Gastrocnemius medialis (tissue), 4 donors: ENCODE data around the gene PCDH8. TPM values are rescaled to one million over a fixed set of nuclear protein-coding genes. Genes with fewer than 3 reads are reported as not detected.

Experiments used
- ATAC-seq, 2 donors: fragments of 150-250 bp; one replicate each; pipeline ENCODE4 v1.9.1; 2016
- DNase-seq, 2 donors: peaks; one replicate each; pipeline ENCODE4 v3.0.0-alpha.2; 2019
- H3K27ac ChIP-seq, 4 donors: fragments of 200-600 bp; sonication (generic); 1 replicate in 1 of 4; 2 replicates in 3 of 4; pipeline ENCODE4 v1.5.1; 2016 to 2018; ENCODE audit warnings: mild to moderate bottlenecking in 2 of 4, moderate library complexity in 1 of 4
- H3K27me3 ChIP-seq, 3 donors: fragments of 200-600 bp; sonication (generic) in 2 of 3; 1 replicate in 1 of 3; 2 replicates in 2 of 3; pipeline versions ENCODE4 v1.5.1 to v1.6.0; 2016 to 2019; ENCODE audit warnings: mild to moderate bottlenecking in 1 of 3, moderate library complexity in 1 of 3
- H3K36me3 ChIP-seq, 2 donors: fragments of 200-600 bp; sonication (generic) in 1 of 2; one replicate each; pipeline ENCODE4 v1.5.1; 2017 to 2018
- H3K4me1 ChIP-seq, 2 donors: fragments of 200-600 bp; sonication (generic) in 1 of 2; one replicate each; pipeline ENCODE4 v1.5.1; 2016 to 2017; ENCODE audit warnings: mild to moderate bottlenecking in 2 of 2
- H3K4me3 ChIP-seq, 4 donors: fragments of 200-600 bp; sonication (generic) in 3 of 4; 1 replicate in 1 of 4; 2 replicates in 3 of 4; pipeline ENCODE4 v1.5.1; 2016 to 2019; ENCODE audit warnings: mild to moderate bottlenecking in 2 of 4
- H3K9me3 ChIP-seq, 3 donors: fragments of 200-600 bp; sonication (generic) in 2 of 3; 1 replicate in 1 of 3; 2 replicates in 2 of 3; pipeline ENCODE4 v1.5.1; 2016 to 2019
- POLR2A ChIP-seq, 2 donors: fragments of 450-650 bp; IDR thresholded peaks; one replicate each; pipeline ENCODE4 v1.6.1; 2017; ENCODE audit warnings: antibody characterized with exemption in 2 of 2, mild to moderate bottlenecking in 2 of 2, moderate library complexity in 2 of 2
- in situ Hi-C, 4 donors: fragments of 200-750 bp; cut with MboI; loops; one replicate each; pipeline versions ENCODE4 v1.15.0 to v1.8.0; 2017; ENCODE audit warnings: low sequenced_read_pairs in 4 of 4
- intact Hi-C: fragments of 100-400 bp; cut with DNase I; formaldehyde crosslinking; loops from one replicate; pipeline ENCODE4 v1.15.1; 2023; ENCODE audit warnings: low total_unique reads
- total RNA-seq, 4 donors: library from RNA; depleted of rRNA; stranded (reverse); fragments of >200 nt; gene quantifications; one replicate each; pipeline versions ENCODE4 v1.1.0 to v1.2.3, GENCODE V29; 2016
- TF ChIP-seq, protein P1 (sequence below), 5 experiments: fragments of 450-650 bp in 3 of 5; fragments of 200-600 bp in 2 of 5; sonication (generic) in 2 of 5; IDR thresholded peaks in 4 of 5; conservative IDR thresholded peaks in 1 of 5; 1 replicate in 4 of 5; 2 replicates in 1 of 5; pipeline ENCODE4 v1.5.1; 2016 to 2019; ENCODE audit warnings: antibody characterized with exemption in 5 of 5, mild to moderate bottlenecking in 3 of 5, moderate library complexity in 3 of 5

PCDH8 gene
- total RNA-seq, 4 donors from 2014 or later, result 0.39 TPM; not detected in 3

DNA sequence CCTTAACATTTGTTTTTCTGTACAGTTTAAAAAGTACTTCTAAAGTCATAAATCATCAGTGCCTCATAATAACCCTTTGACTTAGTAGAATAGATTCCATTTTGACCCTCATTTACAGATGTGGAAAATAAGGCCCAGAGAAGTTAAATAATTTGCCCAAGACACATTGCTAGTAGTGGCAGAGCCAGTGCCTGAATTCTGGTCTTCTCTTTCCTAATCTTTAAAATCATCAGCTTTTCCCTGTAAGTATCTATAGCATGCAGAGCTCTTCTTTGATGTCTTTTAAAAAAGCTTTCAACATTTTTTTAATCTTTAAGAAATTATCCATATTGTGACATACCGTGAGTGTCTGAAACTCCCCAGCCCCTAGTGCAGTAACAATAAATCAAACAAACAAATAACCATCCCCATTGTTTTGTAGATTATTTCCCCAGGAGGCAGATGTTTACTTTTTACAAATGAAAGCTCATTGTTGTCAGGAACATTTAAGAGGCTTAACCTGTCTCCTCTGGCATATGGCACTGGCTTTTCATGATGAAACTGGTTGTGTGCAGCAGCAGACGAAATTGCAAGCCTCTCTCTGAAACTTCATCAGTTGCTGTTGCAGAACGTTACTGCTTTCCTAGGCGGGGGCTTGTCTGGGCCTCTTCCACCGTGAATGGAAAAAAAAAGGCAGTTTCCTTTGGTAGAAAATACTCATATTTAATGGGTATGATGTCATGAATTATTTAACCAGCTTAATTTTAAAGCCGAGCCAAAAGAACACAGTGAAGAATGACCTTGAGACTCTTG is 31.7 kb upstream of the PCDH8 start:
- no peak for ATAC-seq
- Histone ChIP-seq H3K36me3 (no peaks in the 10 kb centered on the region), H3K27ac (no peak overlapping the region), H3K4me1 (no peaks in the 10 kb centered on the region), H3K4me3 (no peak overlapping the region), H3K9me3 (no peaks in the 10 kb centered on the region), H3K27me3 (no peaks in the 10 kb centered on the region)
- intact Hi-C loops (no loop called here), in situ Hi-C loops (no loop called here)
- TF ChIP-seq, protein P1, sequence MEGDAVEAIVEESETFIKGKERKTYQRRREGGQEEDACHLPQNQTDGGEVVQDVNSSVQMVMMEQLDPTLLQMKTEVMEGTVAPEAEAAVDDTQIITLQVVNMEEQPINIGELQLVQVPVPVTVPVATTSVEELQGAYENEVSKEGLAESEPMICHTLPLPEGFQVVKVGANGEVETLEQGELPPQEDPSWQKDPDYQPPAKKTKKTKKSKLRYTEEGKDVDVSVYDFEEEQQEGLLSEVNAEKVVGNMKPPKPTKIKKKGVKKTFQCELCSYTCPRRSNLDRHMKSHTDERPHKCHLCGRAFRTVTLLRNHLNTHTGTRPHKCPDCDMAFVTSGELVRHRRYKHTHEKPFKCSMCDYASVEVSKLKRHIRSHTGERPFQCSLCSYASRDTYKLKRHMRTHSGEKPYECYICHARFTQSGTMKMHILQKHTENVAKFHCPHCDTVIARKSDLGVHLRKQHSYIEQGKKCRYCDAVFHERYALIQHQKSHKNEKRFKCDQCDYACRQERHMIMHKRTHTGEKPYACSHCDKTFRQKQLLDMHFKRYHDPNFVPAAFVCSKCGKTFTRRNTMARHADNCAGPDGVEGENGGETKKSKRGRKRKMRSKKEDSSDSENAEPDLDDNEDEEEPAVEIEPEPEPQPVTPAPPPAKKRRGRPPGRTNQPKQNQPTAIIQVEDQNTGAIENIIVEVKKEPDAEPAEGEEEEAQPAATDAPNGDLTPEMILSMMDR (IDR thresholded peaks at IDR 0.05 in 4 of 5, conservative IDR thresholded peaks at IDR 0.05 in 1 of 5), result no peak
- no peak for TF ChIP-seq POLR2A (IDR thresholded peaks at IDR 0.05)
- no peak for DNase-seq

DNA sequence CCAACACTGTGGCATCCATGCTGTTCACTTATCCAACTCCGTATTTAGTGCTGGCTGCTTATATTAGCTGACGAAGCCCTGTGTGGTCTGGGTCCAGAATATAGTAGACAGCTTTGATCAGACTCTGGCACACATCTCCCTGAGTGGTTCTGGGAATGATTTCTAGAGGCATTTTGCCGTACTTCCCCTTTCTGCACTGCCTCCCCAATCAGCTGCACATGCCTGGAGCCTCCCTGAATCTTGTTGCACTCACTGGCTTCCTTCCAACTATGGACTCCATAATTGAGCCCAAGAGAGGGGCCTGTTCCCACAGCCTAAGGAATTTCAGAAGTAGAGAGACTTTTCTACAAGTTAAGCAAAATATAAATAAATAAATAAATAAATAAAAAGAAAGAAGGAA is 30.4 kb upstream of the PCDH8 start:
- Histone ChIP-seq H3K36me3 (no peaks in the 10 kb centered on the region), H3K4me1 (no peaks in the 10 kb centered on the region), H3K9me3 (no peaks in the 10 kb centered on the region), H3K4me3 (no peak overlapping the region), H3K27me3 (no peaks in the 10 kb centered on the region), H3K27ac (no peak overlapping the region)
- in situ Hi-C loops, result no loop called here
- no peak for TF ChIP-seq POLR2A (IDR thresholded peaks at IDR 0.05)
- TF ChIP-seq, protein P1 (IDR thresholded peaks at IDR 0.05 in 4 of 5, conservative IDR thresholded peaks at IDR 0.05 in 1 of 5), result no peak
- ATAC-seq (no peak), DNase-seq (no peak)
- intact Hi-C loops, result no loop called here

DNA sequence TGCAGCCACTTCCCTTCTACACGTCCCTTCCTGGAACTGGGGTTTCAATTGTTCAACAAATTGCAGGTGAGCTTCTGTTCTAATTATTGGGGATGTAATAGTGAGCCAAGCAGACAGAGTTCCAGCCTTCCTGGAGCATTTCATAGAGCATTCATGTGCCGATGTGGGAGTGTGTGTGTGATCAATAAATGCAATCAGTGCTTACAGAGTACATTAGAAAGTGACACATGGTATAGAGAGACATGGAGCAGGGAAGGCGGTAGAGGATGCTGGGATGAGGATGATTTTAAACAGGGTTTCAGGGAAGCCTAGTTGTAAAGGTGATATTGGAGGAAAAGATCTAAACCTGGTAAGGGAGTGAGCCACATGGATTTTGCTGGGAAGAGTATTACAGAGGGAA is 21.7 kb upstream of the PCDH8 start:
- H3K27ac ChIP-seq, result no peak overlapping the region
- ATAC-seq (no peak), DNase-seq (no peak)
- H3K9me3 ChIP-seq, result no peaks in the 10 kb centered on the region
- no peak for TF ChIP-seq POLR2A (IDR thresholded peaks at IDR 0.05)
- TF ChIP-seq, protein P1 (IDR thresholded peaks at IDR 0.05 in 4 of 5, conservative IDR thresholded peaks at IDR 0.05 in 1 of 5), result no peak
- H3K36me3 ChIP-seq, result no peaks in the 10 kb centered on the region
- H3K4me1 ChIP-seq, result no peaks in the 10 kb centered on the region
- no peak overlapping the region for H3K4me3 ChIP-seq
- H3K27me3 ChIP-seq, result no peaks in the 10 kb centered on the region
- intact Hi-C loops, result no loop called here
- in situ Hi-C loops, result no loop called here

DNA sequence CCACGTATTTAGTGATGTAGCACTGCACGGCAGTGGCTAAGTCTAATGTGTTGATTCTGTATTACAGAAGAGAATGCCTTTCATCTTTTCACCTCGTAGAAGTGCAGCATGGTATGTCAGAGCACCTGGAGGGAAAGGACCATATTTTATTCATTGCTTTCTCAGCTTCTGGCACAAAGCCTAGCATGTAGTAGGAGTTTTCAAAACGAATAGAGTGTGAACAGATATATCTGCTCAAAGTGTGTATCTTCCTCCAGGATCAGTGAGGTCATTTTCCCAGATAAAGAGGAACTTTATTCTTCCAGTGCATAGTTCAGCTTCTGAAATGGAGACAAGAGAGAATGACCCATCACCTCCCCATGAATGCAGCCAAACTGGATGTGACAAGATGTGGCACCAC is 21.2 kb upstream of the PCDH8 start:
- Histone ChIP-seq H3K27ac (no peak overlapping the region), H3K9me3 (no peaks in the 10 kb centered on the region), H3K36me3 (no peaks in the 10 kb centered on the region), H3K4me1 (no peaks in the 10 kb centered on the region), H3K4me3 (no peak overlapping the region), H3K27me3 (no peaks in the 10 kb centered on the region)
- ATAC-seq (no peak), DNase-seq (no peak)
- intact Hi-C loops, result no loop called here
- in situ Hi-C loops, result no loop called here
- no peak for TF ChIP-seq POLR2A (IDR thresholded peaks at IDR 0.05)
- TF ChIP-seq, protein P1 (IDR thresholded peaks at IDR 0.05 in 4 of 5, conservative IDR thresholded peaks at IDR 0.05 in 1 of 5), result no peak

DNA sequence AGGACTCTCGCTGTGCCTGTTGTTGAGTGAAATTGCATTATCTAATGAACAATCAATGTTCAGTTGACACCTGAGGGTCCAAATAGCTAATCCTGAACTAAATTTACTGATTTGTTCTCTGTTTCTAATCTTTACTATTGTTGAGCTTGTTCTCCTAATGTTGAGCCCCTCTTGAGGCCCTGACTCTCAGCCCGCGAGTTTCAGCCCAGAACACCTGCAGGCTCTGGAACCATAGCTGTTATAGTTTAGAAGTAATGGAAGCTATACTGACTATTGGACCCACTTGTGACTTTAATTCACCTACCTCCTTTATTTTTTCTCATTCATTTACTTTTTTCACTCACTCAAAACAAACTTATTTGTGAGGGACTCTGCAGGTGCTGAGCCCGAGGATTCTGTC is 20.6 kb upstream of the PCDH8 start:
- Histone ChIP-seq H3K9me3 (no peaks in the 10 kb centered on the region), H3K4me3 (no peak overlapping the region), H3K4me1 (no peaks in the 10 kb centered on the region), H3K36me3 (no peaks in the 10 kb centered on the region), H3K27ac (no peak overlapping the region), H3K27me3 (no peaks in the 10 kb centered on the region)
- in situ Hi-C loops, result no loop called here
- intact Hi-C loops, result no loop called here
- TF ChIP-seq POLR2A (IDR thresholded peaks at IDR 0.05), result no peak
- no peak for ATAC-seq
- no peak for DNase-seq
